IMR-90 (cell line): ENCODE measurements around the gene TACC2. TPM values are rescaled to one million over a fixed set of nuclear protein-coding genes. Genes with fewer than 3 reads are reported as not detected.

ENCODE experiments used
- ATAC-seq: fragments of 200-7000 bp; cut with Tn5 transposase; 2 replicates; pipeline ENCODE4 v1.9.1; 2020; ENCODE audit warnings: low read depth, mild to moderate bottlenecking, moderate library complexity
- BruUV-seq: library from RNA; stranded (reverse); fragments of 400-500 nt; replicated peaks from 2 replicates; lab custom pipeline; 2021; lab: Mats Ljungman, UMichigan
- CTCF ChIA-PET: fragments of 300-600 bp; formaldehyde crosslinking; extraction: SDS; loops from one replicate; lab custom pipeline; 2021; ENCODE audit warnings: antibody characterized with exemption; lab: Yijun Ruan, JAX
- POLR2A ChIA-PET: fragments of 300-600 bp; sonication (Branson Sonifier 250); formaldehyde crosslinking; loops from one replicate; lab custom pipeline; 2022; ENCODE audit warnings: antibody characterized with exemption; ENCODE audit not compliant: unreplicated experiment; lab: Charles Lee
- DNase-seq: peaks from one replicate; pipeline ENCODE4 v3.0.0; 2013
- H2AFZ ChIP-seq: replicated peaks from 2 replicates; pipeline ENCODE3; 2013; ENCODE audit warnings: low read length, mild to moderate bottlenecking; ENCODE audit not compliant: poor library complexity
- H2AK5ac ChIP-seq: 2 replicates; pipeline ENCODE4 v1.6.1; 2013; ENCODE audit warnings: low read depth, low read length, inconsistent platforms
- H2AK9ac ChIP-seq: replicated peaks from 2 replicates; pipeline ENCODE3; 2013; ENCODE audit warnings: mild to moderate bottlenecking, low read depth, low read length, moderate library complexity; ENCODE audit not compliant: poor library complexity
- H2BK120ac ChIP-seq: 2 replicates; pipeline ENCODE4 v1.6.1; 2013; ENCODE audit warnings: low read depth, low read length, inconsistent platforms
- H2BK15ac ChIP-seq: 3 replicates; pipeline ENCODE4 v1.6.1; 2013; ENCODE audit warnings: low read depth, low read length, inconsistent platforms
- H2BK20ac ChIP-seq: 2 replicates; pipeline ENCODE4 v1.6.1; 2013; ENCODE audit warnings: low read depth, mild to moderate bottlenecking, inconsistent platforms, low read length, moderate library complexity
- H2BK5ac ChIP-seq: 2 replicates; pipeline ENCODE4 v1.6.1; 2013; ENCODE audit warnings: mild to moderate bottlenecking, low read depth, low read length, inconsistent platforms; ENCODE audit not compliant: poor library complexity, severe bottlenecking
- H3K14ac ChIP-seq: replicated peaks from 2 replicates; pipeline ENCODE4 v1.6.1; 2013; ENCODE audit warnings: low read depth, low read length, inconsistent platforms
- H3K18ac ChIP-seq: 2 replicates; pipeline ENCODE4 v1.6.1; 2013; ENCODE audit warnings: low read depth, low read length, control low read depth
- H3K23ac ChIP-seq: 2 replicates; pipeline ENCODE4 v1.6.1; 2013; ENCODE audit warnings: low read depth, low read length, inconsistent platforms
- H3K27ac ChIP-seq: 2 replicates; pipeline ENCODE4 v1.5.1; 2013; ENCODE audit warnings: mild to moderate bottlenecking, control low read depth, low read length; ENCODE audit not compliant: insufficient read depth
- H3K27me3 ChIP-seq: 2 replicates; pipeline ENCODE4 v1.6.1; 2013; ENCODE audit warnings: low read length; ENCODE audit not compliant: control insufficient read depth, insufficient read depth
- H3K36me3 ChIP-seq: 2 replicates; pipeline ENCODE4 v1.6.1; 2013; ENCODE audit warnings: low read length, mixed read lengths; ENCODE audit not compliant: control insufficient read depth, insufficient read depth
- H3K4ac ChIP-seq: 2 replicates; pipeline ENCODE4 v1.6.1; 2013; ENCODE audit warnings: low read depth, low read length, inconsistent platforms
- H3K4me1 ChIP-seq: 2 replicates; pipeline ENCODE4 v1.6.1; 2013; ENCODE audit warnings: low read length, mixed read lengths; ENCODE audit not compliant: control insufficient read depth, insufficient read depth
- H3K4me2 ChIP-seq: 2 replicates; pipeline ENCODE4 v1.6.1; 2013; ENCODE audit warnings: low read depth, mild to moderate bottlenecking, control low read depth, low read length, moderate library complexity
- H3K4me3 ChIP-seq: 2 replicates; pipeline ENCODE4 v1.5.1; 2013; ENCODE audit warnings: low read depth, mild to moderate bottlenecking, control low read depth, low read length, moderate library complexity; ENCODE audit not compliant: insufficient read depth
- H3K56ac ChIP-seq: 2 replicates; pipeline ENCODE4 v1.6.1; 2013; ENCODE audit warnings: low read length, inconsistent platforms; ENCODE audit not compliant: insufficient read depth; ENCODE audit errors: extremely low read depth
- H3K79me1 ChIP-seq, 2 experiments: 2 replicates each; pipeline ENCODE4 v1.6.1; 2013; ENCODE audit warnings: low read length in 2 of 2, inconsistent platforms in 1 of 2, low read depth in 1 of 2
- H3K9ac ChIP-seq: 2 replicates; pipeline ENCODE4 v1.6.1; 2013; ENCODE audit warnings: low read depth, low read length, control low read depth
- H3K9me1 ChIP-seq: 2 replicates; pipeline ENCODE4 v1.6.1; 2013; ENCODE audit warnings: low read length, inconsistent platforms; ENCODE audit not compliant: insufficient read depth
- H3K9me3 ChIP-seq: 2 replicates; pipeline ENCODE4 v1.6.1; 2013; ENCODE audit warnings: low read length; ENCODE audit not compliant: control insufficient read depth, insufficient read depth
- H4K20me1 ChIP-seq: 2 replicates; pipeline ENCODE4 v1.6.1; 2013; ENCODE audit warnings: low read length, inconsistent platforms; ENCODE audit not compliant: insufficient read depth
- H4K5ac ChIP-seq: 2 replicates; pipeline ENCODE4 v1.6.1; 2013; ENCODE audit warnings: mild to moderate bottlenecking, low read depth, low read length, control low read depth
- H4K8ac ChIP-seq, 2 experiments: 2 replicates each; pipeline ENCODE4 v1.6.1; 2013; ENCODE audit warnings: low read depth in 2 of 2, low read length in 2 of 2, control low read depth in 1 of 2, inconsistent platforms in 1 of 2
- H4K91ac ChIP-seq: 2 replicates; pipeline ENCODE4 v1.6.1; 2013; ENCODE audit warnings: low read depth, low read length, inconsistent platforms; ENCODE audit not compliant: insufficient read depth
- BHLHE40 ChIP-seq: fragments of 150-350 bp; IDR thresholded peaks from 2 replicates; pipeline ENCODE4 v1.6.1; 2016; ENCODE audit warnings: mild to moderate bottlenecking, low read depth, low read length
- CEBPB ChIP-seq: IDR thresholded peaks from 2 replicates; pipeline ENCODE4 v1.6.1; 2012; ENCODE audit warnings: low read depth, low read length, improper control_type of control experiment
- CHD1 ChIP-seq: IDR thresholded peaks from 2 replicates; pipeline ENCODE4 v1.6.1; 2012; ENCODE audit warnings: low read depth, low read length, improper control_type of control experiment
- ELK1 ChIP-seq: fragments of 150-350 bp; IDR thresholded peaks from 2 replicates; pipeline ENCODE4 v1.6.1; 2016; ENCODE audit warnings: low read depth, mild to moderate bottlenecking, low read length, moderate library complexity, borderline replicate concordance
- FOS ChIP-seq: fragments of 150-350 bp; IDR thresholded peaks from 2 replicates; pipeline ENCODE4 v1.6.1; 2016; ENCODE audit warnings: low read depth, low read length
- MAFK ChIP-seq: IDR thresholded peaks from 2 replicates; pipeline ENCODE4 v1.6.1; 2012; ENCODE audit warnings: low read depth, low read length, improper control_type of control experiment
- MAZ ChIP-seq: IDR thresholded peaks from 2 replicates; pipeline ENCODE4 v1.6.1; 2012; ENCODE audit warnings: low read depth, mild to moderate bottlenecking, low read length, improper control_type of control experiment, moderate library complexity, borderline replicate concordance
- NFE2L2 ChIP-seq: fragments of 150-350 bp; IDR thresholded peaks from 2 replicates; pipeline ENCODE4 v1.6.1; 2016; ENCODE audit warnings: low read depth, mild to moderate bottlenecking, low read length
- POLR2A ChIP-seq: IDR thresholded peaks from 2 replicates; pipeline ENCODE4 v1.6.1; 2012; ENCODE audit warnings: mild to moderate bottlenecking, low read depth, low read length
- RCOR1 ChIP-seq: IDR thresholded peaks from 2 replicates; pipeline ENCODE4 v1.6.1; 2012; ENCODE audit warnings: mild to moderate bottlenecking, low read length, improper control_type of control experiment; ENCODE audit not compliant: insufficient replicate concordance
- WGBS, 2 experiments: methylation state at CpG; one replicate each; pipeline versions ENCODE4 v1.1.5 to v1.1.7; 2013; ENCODE audit warnings: missing lambda C conversion rate in 2 of 2; ENCODE audit not compliant: insufficient read length in 1 of 2; ENCODE audit errors: extremely low coverage in 2 of 2; 5-methylcytosine and 5-hydroxymethylcytosine counted together
- dilution Hi-C: fragments of 300-500 bp; cut with HindIII; formaldehyde crosslinking; loops from one replicate; pipeline ENCODE4 v1.14.3; 2018; ENCODE audit warnings: low sequenced_read_pairs; ENCODE audit not compliant: unreplicated experiment
- in situ Hi-C: fragments of 300-500 bp; cut with MboI; formaldehyde crosslinking; loops from 3 replicates; pipeline ENCODE4 v1.14.3; 2019; ENCODE audit warnings: low sequenced_read_pairs, inconsistent platforms, mixed read lengths
- intact Hi-C: fragments of 100-400 bp; cut with micrococcal nuclease; formaldehyde crosslinking; loops from 2 replicates; pipeline ENCODE4 v1.10.0; 2022
- polyA plus RNA-seq, 3 experiments: library from polyadenylated mRNA; depleted of rRNA; stranded (reverse); fragments of >200 nt; gene quantifications; 2 replicates each; pipeline ENCODE4 v1.2.3, GENCODE V29; 2012; ENCODE audit warnings: low replicate concordance in 1 of 3
- total RNA-seq: library from RNA; depleted of rRNA; stranded (reverse); fragments of >200 nt; gene quantifications from 2 replicates; pipeline ENCODE4 v1.2.3, GENCODE V29; 2012
- TF ChIP-seq, protein P1 (sequence below): conservative IDR thresholded peaks from 2 replicates; pipeline ENCODE4 v1.5.1; 2012; ENCODE audit warnings: mild to moderate bottlenecking, low read depth, low read length, improper control_type of control experiment

The TACC2 gene
- total and polyA plus RNA-seq, 2 of the 4 experiments (the other 2 are of a cell fraction) = 2.9 to 15.4 TPM

DNA sequence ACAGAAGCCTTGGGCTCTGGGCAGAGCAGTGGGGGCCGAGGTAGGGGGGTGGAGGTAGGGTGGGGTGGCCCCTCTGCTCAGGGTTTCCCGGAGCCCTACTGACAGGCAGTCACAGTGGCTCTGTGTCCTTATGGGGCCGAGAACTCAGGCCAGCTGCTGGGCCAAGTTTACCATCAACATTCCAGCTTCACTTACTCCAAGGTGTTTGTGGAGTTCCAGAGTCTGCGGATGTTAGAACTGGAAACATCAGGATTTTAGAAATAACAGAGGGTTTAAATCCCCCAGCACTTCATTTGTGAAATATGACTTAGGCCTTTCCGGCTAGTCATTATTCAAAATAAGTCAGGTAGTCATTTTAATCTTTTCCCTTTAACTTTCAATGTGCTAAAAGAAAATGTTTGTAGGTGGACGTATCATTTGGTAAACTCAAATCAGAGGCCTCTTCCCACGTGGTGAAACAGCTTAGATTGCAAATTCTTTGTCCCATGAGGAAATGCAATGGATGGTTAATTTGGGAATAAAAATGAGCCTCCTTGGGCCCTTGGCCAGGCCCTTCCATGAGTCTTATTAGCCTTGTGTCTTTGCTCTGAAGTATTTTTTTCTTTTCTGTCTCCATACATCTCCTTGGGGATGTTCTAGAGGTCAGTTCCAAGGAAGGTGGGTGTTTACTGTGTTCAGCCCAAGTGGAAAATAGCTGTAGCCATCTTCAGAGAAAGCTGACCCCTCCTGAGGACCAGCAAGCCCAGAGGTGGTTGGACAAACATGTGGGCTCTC is 182.5 kb downstream of the TACC2 start:
- peaks cover 5% of the 10 kb centered on the region for H3K4me1 ChIP-seq
- H2AK5ac ChIP-seq = no peak overlapping the region
- H4K8ac ChIP-seq = no peak overlapping the region
- WGBS, 2 experiments = no CpG with 5 or more reads among the region's 7 CpGs
- DNase-seq (no peak), ATAC-seq (0 out of 2 replicates have a peak, but pooled peaks have one; percentile 29)
- dilution Hi-C loops = no loop called here
- no peak overlapping the region for H3K18ac ChIP-seq
- ChIA-PET CTCF (interaction anchor here (1.8 kb wide), 1 partner anchor 9 kb away, joined by 4 read pairs; no protein-coding TSS in a partner anchor), POLR2A (no interaction called here)
- no peak overlapping the region for H3K27ac ChIP-seq
- H4K20me1 ChIP-seq = no peaks in the 10 kb centered on the region; the same call in 1 of the 2 replicates
- no TSS peak for BruUV-seq
- TF ChIP-seq BHLHE40 (no peak), MAZ (no peak), FOS (no peak), MAFK (no peak; the same call in 1 of the 2 replicates), NFE2L2 (no peak), RCOR1 (no peak), ELK1 (no peak), CHD1 (no peak), CEBPB (no peak), POLR2A (no peak)
- TF ChIP-seq, protein P1, sequence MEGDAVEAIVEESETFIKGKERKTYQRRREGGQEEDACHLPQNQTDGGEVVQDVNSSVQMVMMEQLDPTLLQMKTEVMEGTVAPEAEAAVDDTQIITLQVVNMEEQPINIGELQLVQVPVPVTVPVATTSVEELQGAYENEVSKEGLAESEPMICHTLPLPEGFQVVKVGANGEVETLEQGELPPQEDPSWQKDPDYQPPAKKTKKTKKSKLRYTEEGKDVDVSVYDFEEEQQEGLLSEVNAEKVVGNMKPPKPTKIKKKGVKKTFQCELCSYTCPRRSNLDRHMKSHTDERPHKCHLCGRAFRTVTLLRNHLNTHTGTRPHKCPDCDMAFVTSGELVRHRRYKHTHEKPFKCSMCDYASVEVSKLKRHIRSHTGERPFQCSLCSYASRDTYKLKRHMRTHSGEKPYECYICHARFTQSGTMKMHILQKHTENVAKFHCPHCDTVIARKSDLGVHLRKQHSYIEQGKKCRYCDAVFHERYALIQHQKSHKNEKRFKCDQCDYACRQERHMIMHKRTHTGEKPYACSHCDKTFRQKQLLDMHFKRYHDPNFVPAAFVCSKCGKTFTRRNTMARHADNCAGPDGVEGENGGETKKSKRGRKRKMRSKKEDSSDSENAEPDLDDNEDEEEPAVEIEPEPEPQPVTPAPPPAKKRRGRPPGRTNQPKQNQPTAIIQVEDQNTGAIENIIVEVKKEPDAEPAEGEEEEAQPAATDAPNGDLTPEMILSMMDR = no peak
- no peaks in the 10 kb centered on the region for H3K9me3 ChIP-seq
- H3K27me3 ChIP-seq = no peaks in the 10 kb centered on the region
- H3K4me3 ChIP-seq = no peak overlapping the region
- H4K5ac ChIP-seq = no peak overlapping the region
- H2AFZ ChIP-seq = no peak overlapping the region
- H3K9me1 ChIP-seq = 0 out of 2 replicates have a peak, but pooled peaks cover 3% of the 10 kb centered on the region
- H2BK120ac ChIP-seq = no peak overlapping the region
- H4K91ac ChIP-seq = no peak overlapping the region
- intact Hi-C loops = no loop called here
- H3K36me3 ChIP-seq = no peaks in the 10 kb centered on the region
- H2BK20ac ChIP-seq = no peak overlapping the region
- H3K56ac ChIP-seq = no peak overlapping the region
- no peak overlapping the region for H2BK5ac ChIP-seq
- no peak overlapping the region for H2BK15ac ChIP-seq
- H3K4me2 ChIP-seq = no peak overlapping the region; the same call in 1 of the 2 replicates
- H3K14ac ChIP-seq = no peak overlapping the region
- H3K79me1 ChIP-seq = peaks cover 26 to 56% of the 10 kb centered on the region in 2 experiments
- no peak overlapping the region for H3K4ac ChIP-seq
- no peak overlapping the region for H2AK9ac ChIP-seq
- in situ Hi-C loops = loop anchor here (25.0 kb wide), 1 partner anchor 691 kb away; no protein-coding TSS in a partner anchor
- no peak overlapping the region for H3K9ac ChIP-seq
- no peak overlapping the region for H3K23ac ChIP-seq
